Ascending aorta (tissue), 2 donors: ENCODE results near the gene FNDC4. TPM values are rescaled to one million over a fixed set of nuclear protein-coding genes. Genes with fewer than 3 reads are reported as not detected.

Experiments
- DNase-seq, 2 donors: peaks; one replicate each; pipeline ENCODE4 v3.0.0-alpha.2; 2019; ENCODE audit warnings: low spot score in 2 of 2
- H3K27ac ChIP-seq, 2 donors: fragments of 200-600 bp; sonication (generic); one replicate each; pipeline ENCODE4 v1.5.1; 2016 to 2017; ENCODE audit warnings: mild to moderate bottlenecking in 1 of 2
- H3K27me3 ChIP-seq: fragments of 200-600 bp; sonication (generic); one replicate; pipeline ENCODE4 v1.5.1; 2017
- H3K36me3 ChIP-seq, 2 donors: fragments of 200-600 bp; sonication (generic); one replicate each; pipeline ENCODE4 v1.5.1; 2016
- H3K4me1 ChIP-seq, 2 donors: fragments of 200-600 bp; sonication (generic); one replicate each; pipeline ENCODE4 v1.5.1; 2016 to 2017; ENCODE audit warnings: mild to moderate bottlenecking in 1 of 2
- H3K4me3 ChIP-seq, 2 donors: fragments of 200-600 bp; sonication (generic); one replicate each; pipeline ENCODE4 v1.5.1; 2016 to 2017; ENCODE audit warnings: mild to moderate bottlenecking in 1 of 2
- H3K9me3 ChIP-seq, 2 donors: fragments of 200-600 bp; sonication (generic); one replicate each; pipeline ENCODE4 v1.5.1; 2016
- intact Hi-C: fragments of 100-400 bp; cut with DNase I; formaldehyde crosslinking; loops from one replicate; pipeline ENCODE4 v1.15.1; 2023
- total RNA-seq: library from RNA; depleted of rRNA; stranded (reverse); fragments of >200 nt; gene quantifications from one replicate; pipeline ENCODE4 v1.1.0, GENCODE V29; 2016
- TF ChIP-seq, protein P1 (sequence below), 3 experiments: fragments of 200-600 bp in 2 of 3; fragments of 450-650 bp in 1 of 3; sonication (generic) in 2 of 3; IDR thresholded peaks; one replicate each; pipeline ENCODE4 v1.5.1; 2016 to 2019; ENCODE audit warnings: antibody characterized with exemption in 3 of 3, mild to moderate bottlenecking in 1 of 3, moderate library complexity in 1 of 3

Gene FNDC4
- total RNA-seq, 1 donor from 2014 or later: 18.1 TPM

DNA sequence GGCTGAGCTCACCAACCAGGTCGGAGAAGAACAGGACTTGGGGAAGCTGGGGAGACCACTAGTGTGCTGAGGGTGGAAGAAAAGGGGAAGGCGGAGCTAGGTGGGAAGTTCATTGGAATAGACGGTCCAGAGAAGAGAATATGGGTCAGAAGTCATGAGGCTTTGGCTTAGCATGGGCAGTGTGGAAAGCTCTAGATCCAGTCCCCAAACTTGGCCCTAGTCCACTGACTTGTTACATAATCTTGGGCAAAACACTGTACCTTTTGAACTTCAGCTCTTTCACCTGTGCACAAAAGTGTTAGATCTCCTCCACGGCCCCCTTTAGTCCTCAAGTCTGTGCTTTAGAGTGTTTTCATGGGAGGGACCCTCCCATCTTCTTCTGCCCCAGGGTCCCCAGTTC lies 12.3 kb upstream of the FNDC4 start:
- TF ChIP-seq, protein P1, sequence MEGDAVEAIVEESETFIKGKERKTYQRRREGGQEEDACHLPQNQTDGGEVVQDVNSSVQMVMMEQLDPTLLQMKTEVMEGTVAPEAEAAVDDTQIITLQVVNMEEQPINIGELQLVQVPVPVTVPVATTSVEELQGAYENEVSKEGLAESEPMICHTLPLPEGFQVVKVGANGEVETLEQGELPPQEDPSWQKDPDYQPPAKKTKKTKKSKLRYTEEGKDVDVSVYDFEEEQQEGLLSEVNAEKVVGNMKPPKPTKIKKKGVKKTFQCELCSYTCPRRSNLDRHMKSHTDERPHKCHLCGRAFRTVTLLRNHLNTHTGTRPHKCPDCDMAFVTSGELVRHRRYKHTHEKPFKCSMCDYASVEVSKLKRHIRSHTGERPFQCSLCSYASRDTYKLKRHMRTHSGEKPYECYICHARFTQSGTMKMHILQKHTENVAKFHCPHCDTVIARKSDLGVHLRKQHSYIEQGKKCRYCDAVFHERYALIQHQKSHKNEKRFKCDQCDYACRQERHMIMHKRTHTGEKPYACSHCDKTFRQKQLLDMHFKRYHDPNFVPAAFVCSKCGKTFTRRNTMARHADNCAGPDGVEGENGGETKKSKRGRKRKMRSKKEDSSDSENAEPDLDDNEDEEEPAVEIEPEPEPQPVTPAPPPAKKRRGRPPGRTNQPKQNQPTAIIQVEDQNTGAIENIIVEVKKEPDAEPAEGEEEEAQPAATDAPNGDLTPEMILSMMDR (IDR thresholded peaks at IDR 0.05): no peak
- no peaks in the 10 kb centered on the region for H3K27me3 ChIP-seq
- no peaks in the 10 kb centered on the region for H3K36me3 ChIP-seq
- DNase-seq: no peak
- H3K4me3 ChIP-seq: no peak overlapping the region
- H3K27ac ChIP-seq: no peak overlapping the region
- intact Hi-C loops: no loop called here
- H3K9me3 ChIP-seq: no peaks in the 10 kb centered on the region
- H3K4me1 ChIP-seq: no peaks in the 10 kb centered on the region

DNA sequence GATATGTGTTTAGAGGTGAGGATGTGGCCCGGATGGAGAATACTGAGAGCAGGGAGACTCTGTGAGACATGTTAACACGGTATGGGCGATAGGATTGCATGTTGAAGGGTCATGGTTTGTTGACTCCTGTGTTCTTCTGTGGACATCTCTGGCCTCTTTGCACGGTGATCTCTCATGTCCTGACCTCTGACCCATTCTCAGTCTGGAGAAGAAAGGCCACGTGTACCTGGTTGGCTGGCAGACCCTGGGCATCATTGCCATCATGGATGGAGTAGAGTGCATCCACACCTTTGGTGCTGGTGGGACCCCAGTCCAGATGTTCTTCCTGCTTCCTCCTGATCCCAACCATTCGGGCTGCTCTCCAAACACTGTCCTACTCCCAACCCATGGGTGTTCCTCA lies 11.6 kb upstream of the FNDC4 start:
- no peak overlapping the region for H3K27ac ChIP-seq
- H3K4me1 ChIP-seq: no peaks in the 10 kb centered on the region
- H3K4me3 ChIP-seq: no peak overlapping the region
- H3K9me3 ChIP-seq: no peaks in the 10 kb centered on the region
- TF ChIP-seq, protein P1 (IDR thresholded peaks at IDR 0.05): no peak
- no peak for DNase-seq
- H3K36me3 ChIP-seq: no peaks in the 10 kb centered on the region
- H3K27me3 ChIP-seq: no peaks in the 10 kb centered on the region
- intact Hi-C loops: no loop called here

DNA sequence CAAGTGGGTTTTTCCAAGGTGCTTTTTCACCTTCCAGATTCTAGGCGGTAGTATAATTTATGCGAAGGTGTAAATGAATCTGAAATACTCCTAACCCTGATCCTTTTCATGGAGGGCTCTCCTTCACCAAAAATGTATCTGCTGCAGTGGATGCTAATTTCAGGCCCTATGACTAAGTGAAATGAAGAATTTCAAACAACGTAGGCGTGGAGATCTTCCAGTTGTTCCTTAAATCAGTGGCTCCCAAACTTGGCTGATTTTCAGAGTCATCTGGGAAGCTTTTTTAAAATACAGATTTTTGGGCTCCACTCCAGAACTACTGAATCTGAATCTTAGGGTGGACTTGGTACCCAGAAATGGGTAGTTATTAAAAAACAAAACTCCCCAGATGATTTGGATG lies 7.1 kb upstream of the FNDC4 start:
- Histone ChIP-seq H3K27me3 (no peaks in the 10 kb centered on the region), H3K36me3 (no peaks in the 10 kb centered on the region), H3K9me3 (no peaks in the 10 kb centered on the region), H3K4me1 (no peaks in the 10 kb centered on the region), H3K27ac (no peak overlapping the region), H3K4me3 (no peak overlapping the region)
- no peak for DNase-seq
- TF ChIP-seq, protein P1 (IDR thresholded peaks at IDR 0.05): no peak
- intact Hi-C loops: no loop called here

DNA sequence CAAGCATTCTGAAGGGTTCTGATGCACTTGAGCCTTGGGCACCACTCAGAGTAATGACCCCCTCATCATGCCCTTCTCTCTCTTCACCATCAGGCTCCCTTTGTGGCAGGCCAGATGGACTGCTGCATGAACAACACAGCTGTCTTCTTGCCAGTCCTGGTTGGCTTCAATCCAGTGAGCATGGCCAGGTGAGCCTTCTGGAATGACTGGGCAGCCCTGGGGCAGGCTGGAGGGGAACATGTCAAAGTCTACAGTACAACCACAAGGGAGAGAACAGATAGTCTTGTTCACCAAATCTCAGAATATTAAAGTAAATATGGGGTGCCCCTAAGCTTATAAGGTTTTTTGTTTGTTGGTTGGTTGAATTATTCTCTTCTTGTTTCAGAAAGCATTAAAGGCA lies 6.0 kb upstream of the FNDC4 start:
- Histone ChIP-seq H3K36me3 (no peaks in the 10 kb centered on the region), H3K4me1 (no peaks in the 10 kb centered on the region), H3K27me3 (no peaks in the 10 kb centered on the region), H3K4me3 (no peak overlapping the region), H3K9me3 (no peaks in the 10 kb centered on the region), H3K27ac (no peak overlapping the region)
- DNase-seq: no peak
- TF ChIP-seq, protein P1 (IDR thresholded peaks at IDR 0.05): no peak
- intact Hi-C loops: no loop called here

DNA sequence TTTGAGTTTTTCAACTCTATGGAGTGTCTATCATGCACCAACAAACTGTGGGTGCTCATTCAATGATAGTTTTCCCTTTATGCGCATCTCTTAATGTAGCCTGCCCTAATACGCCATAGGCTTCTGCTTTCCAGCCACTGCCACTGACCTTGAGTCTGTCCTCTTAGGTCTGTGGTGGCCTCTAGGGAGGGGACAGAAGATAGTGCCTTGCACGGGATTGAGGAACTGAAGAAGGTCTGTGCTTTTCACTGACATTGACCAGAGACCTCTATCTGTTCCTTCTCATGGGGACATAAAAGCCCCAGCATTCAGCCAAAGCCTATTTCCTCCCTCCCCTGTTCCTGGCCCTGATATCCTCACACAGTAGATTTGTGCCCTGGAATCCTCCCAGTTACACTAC lies 4.0 kb upstream of the FNDC4 start:
- Histone ChIP-seq H3K27me3 (no peaks in the 10 kb centered on the region), H3K4me1 (peaks cover 0 to 4% of the 10 kb centered on the region in 2 donors), H3K36me3 (no peaks in the 10 kb centered on the region), H3K27ac (no peak overlapping the region), H3K9me3 (no peaks in the 10 kb centered on the region), H3K4me3 (no peak overlapping the region)
- intact Hi-C loops: loop anchor here (10.0 kb wide), 1 partner anchor 364 kb away; the partner anchor contains the start of genes PREB and PRR30
- no peak for DNase-seq
- TF ChIP-seq, protein P1 (IDR thresholded peaks at IDR 0.05): no peak

DNA sequence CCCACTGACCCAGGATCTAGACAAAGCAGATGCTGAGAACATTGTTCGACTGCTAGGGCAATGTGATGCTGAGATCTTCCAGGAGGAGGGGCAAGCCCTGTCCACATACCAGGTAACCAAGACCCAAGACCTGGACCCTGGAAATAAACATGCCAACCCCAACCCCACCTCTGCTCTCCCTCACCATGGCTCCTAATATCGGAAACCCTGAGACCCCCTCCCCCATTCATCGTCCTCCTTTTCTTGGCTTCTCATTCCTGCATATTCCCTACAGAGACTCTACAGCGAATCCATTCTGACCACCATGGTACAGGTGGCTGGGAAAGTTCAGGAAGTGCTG lies 2.3 kb upstream of the FNDC4 start:
- H3K27me3 ChIP-seq: no peaks in the 10 kb centered on the region
- no peak overlapping the region for H3K4me3 ChIP-seq
- H3K4me1 ChIP-seq: peaks cover 0 to 6% of the 10 kb centered on the region in 2 donors
- intact Hi-C loops: loop anchor here (10.0 kb wide), 1 partner anchor 362 kb away; the partner anchor contains the start of genes PREB and PRR30
- H3K9me3 ChIP-seq: no peaks in the 10 kb centered on the region
- no peaks in the 10 kb centered on the region for H3K36me3 ChIP-seq
- DNase-seq: no peak
- TF ChIP-seq, protein P1 (IDR thresholded peaks at IDR 0.05): no peak
- H3K27ac ChIP-seq: no peak overlapping the region
